Gastroesophageal sphincter (tissue), 4 donors: Measurements from ENCODE around the gene GLRA1. TPM values are rescaled to one million over a fixed set of nuclear protein-coding genes. Genes with fewer than 3 reads are reported as not detected.
"Not testable (repeated sequence)": the region's sequence is repeated elsewhere in the genome, so short reads cannot be mapped to it uniquely, and the experiment has no call there.

ENCODE experiments used
- ATAC-seq: fragments of 150-250 bp; one replicate; pipeline ENCODE4 v1.9.1; 2016; ENCODE audit warnings: mild to moderate bottlenecking, moderate library complexity
- H3K27ac ChIP-seq, 4 donors: fragments of 200-600 bp; sonication (generic) in 3 of 4; 1 replicate in 3 of 4; 2 replicates in 1 of 4; pipeline ENCODE4 v1.5.1; 2016 to 2019
- H3K27me3 ChIP-seq: fragments of 200-600 bp; sonication (generic); one replicate; pipeline ENCODE4 v1.5.1; 2019
- H3K36me3 ChIP-seq, 2 donors: fragments of 200-600 bp; sonication (generic); one replicate each; pipeline ENCODE4 v1.5.1; 2019; ENCODE audit warnings: control low read depth in 1 of 2
- H3K4me1 ChIP-seq, 3 donors: fragments of 200-600 bp; sonication (generic); 1 replicate in 2 of 3; 2 replicates in 1 of 3; pipeline ENCODE4 v1.5.1; 2016 to 2019; ENCODE audit warnings: control low read depth in 2 of 3
- H3K4me3 ChIP-seq, 2 donors: fragments of 200-600 bp; sonication (generic); one replicate each; pipeline ENCODE4 v1.5.1; 2019; ENCODE audit warnings: mild to moderate bottlenecking in 1 of 2, moderate library complexity in 1 of 2
- H3K9me3 ChIP-seq, 3 donors: fragments of 200-600 bp; sonication (generic); one replicate each; pipeline ENCODE4 v1.5.1; 2017 to 2019; ENCODE audit warnings: control low read depth in 2 of 3
- CTCF ChIP-seq, 4 experiments: fragments of 200-600 bp in 2 of 4; fragments of 450-650 bp in 2 of 4; sonication (generic) in 1 of 4; IDR thresholded peaks; one replicate each; pipeline ENCODE4 v1.5.1; 2017 to 2019; ENCODE audit warnings: antibody characterized with exemption in 4 of 4, mild to moderate bottlenecking in 2 of 4, moderate library complexity in 2 of 4
- EP300 ChIP-seq: sonication (generic); formaldehyde crosslinking; IDR thresholded peaks from one replicate; pipeline ENCODE4 v1.6.1; 2017; ENCODE audit warnings: antibody characterized with exemption, mild to moderate bottlenecking
- POLR2A ChIP-seq, 2 donors: fragments of 450-650 bp; IDR thresholded peaks; one replicate each; pipeline ENCODE4 v1.6.1; 2017; ENCODE audit warnings: antibody characterized with exemption in 2 of 2, mild to moderate bottlenecking in 2 of 2, moderate library complexity in 1 of 2
- POLR2AphosphoS5 ChIP-seq: sonication (generic); formaldehyde crosslinking; IDR thresholded peaks from one replicate; pipeline ENCODE4 v1.6.1; 2017; ENCODE audit warnings: antibody characterized with exemption
- WGBS, 2 donors: methylation state at CpG; one replicate each; pipeline ENCODE4 v1.1.5; 2018; ENCODE audit warnings: low coverage in 1 of 2; 5-methylcytosine and 5-hydroxymethylcytosine counted together
- total RNA-seq, 4 donors: library from RNA; depleted of rRNA; stranded (reverse); fragments of >200 nt; gene quantifications; one replicate each; pipeline ENCODE4 v1.1.0, GENCODE V29; 2016

GLRA1 gene
- total RNA-seq, 4 donors from 2014 or later, result not detected

- Histone ChIP-seq H3K27ac (no peak overlapping the region), H3K27me3 (no peaks in the 10 kb centered on the region), H3K4me3 (no peak overlapping the region), H3K4me1 (no peaks in the 10 kb centered on the region), H3K36me3 (no peaks in the 10 kb centered on the region), H3K9me3 (peaks cover 0 to 8% (median 0%) of the 10 kb centered on the region in 3 donors)
- TF ChIP-seq CTCF (IDR thresholded peaks at IDR 0.05) (no peak), POLR2AphosphoS5 (no peak), POLR2A (IDR thresholded peaks at IDR 0.05) (no peak), EP300 (no peak)
- no peak for ATAC-seq
- 31% methylated on average over 1 of the region's 1 CpG; no CpG with 5 or more reads in 1 of the 2 donors for WGBS, 2 donors
Measured at GRCh38 chr5:151847871-151848270, 76.8 kb downstream of the GLRA1 start.

GRCh38 chr5:151846765-151847164 lies 77.9 kb downstream of the GLRA1 start:
- TF ChIP-seq POLR2AphosphoS5, result no peak
- TF ChIP-seq EP300, result no peak
- TF ChIP-seq POLR2A (IDR thresholded peaks at IDR 0.05), result no peak
- TF ChIP-seq CTCF (IDR thresholded peaks at IDR 0.05), result no peak
- Histone ChIP-seq H3K4me3 (no peak overlapping the region), H3K4me1 (no peaks in the 10 kb centered on the region), H3K9me3 (peaks cover 0 to 8% (median 0%) of the 10 kb centered on the region in 3 donors), H3K36me3 (no peaks in the 10 kb centered on the region), H3K27me3 (no peaks in the 10 kb centered on the region), H3K27ac (no peak overlapping the region)
- ATAC-seq, result no peak

GRCh38 chr5:151832843-151833242 lies 91.8 kb downstream of the GLRA1 start:
- H3K36me3 ChIP-seq, H3K4me3 ChIP-seq, H3K4me1 ChIP-seq, ATAC-seq, H3K27me3 ChIP-seq, H3K27ac ChIP-seq: not testable (repeated sequence)
- peaks cover 0 to 64% (median 0%) of the 10 kb centered on the region in 3 donors for H3K9me3 ChIP-seq
- 88 to 100% methylated on average over 4 of the region's 4 CpGs for whole genome bisulfite sequencing, 2 donors

- H3K9me3 ChIP-seq, result peaks cover 0 to 32% (median 0%) of the 10 kb centered on the region in 3 donors
- peaks cover 0 to 6% (median 0%) of the 10 kb centered on the region in 3 donors for H3K4me1 ChIP-seq
- 94 to 100% methylated on average over 1 of the region's 1 CpG for WGBS, 2 donors
- H3K27me3 ChIP-seq, result no peaks in the 10 kb centered on the region
- no peaks in the 10 kb centered on the region for H3K36me3 ChIP-seq
- ATAC-seq, result no peak
- TF ChIP-seq CTCF (IDR thresholded peaks at IDR 0.05) (no peak), POLR2AphosphoS5 (no peak), EP300 (no peak), POLR2A (IDR thresholded peaks at IDR 0.05) (no peak)
- H3K4me3 ChIP-seq, result no peak overlapping the region
- no peak overlapping the region for H3K27ac ChIP-seq
Measured at GRCh38 chr5:151829370-151829769, 95.3 kb downstream of the GLRA1 start.

- peak; percentile 68 to 85 (median 80) for TF ChIP-seq CTCF (IDR thresholded peaks at IDR 0.05)
- no peak for TF ChIP-seq POLR2AphosphoS5
- ATAC-seq, result peak; percentile 70
- no peak overlapping the region for H3K4me3 ChIP-seq
- 33% methylated on average over 1 of the region's 1 CpG; no CpG with 5 or more reads in 1 of the 2 donors for WGBS, 2 donors
- peaks cover 0 to 3% of the 10 kb centered on the region in 2 donors for H3K36me3 ChIP-seq
- H3K27ac ChIP-seq, result no peak overlapping the region
- H3K27me3 ChIP-seq, result no peaks in the 10 kb centered on the region
- no peaks in the 10 kb centered on the region for H3K9me3 ChIP-seq
- peaks cover 0 to 6% (median 0%) of the 10 kb centered on the region in 3 donors for H3K4me1 ChIP-seq
Measured at GRCh38 chr5:151825445-151825844, 99.2 kb downstream of the GLRA1 start.
